ENCODE measurements around the gene CDK5. TPM values are rescaled to one million over a fixed set of nuclear protein-coding genes. Genes with fewer than 3 reads are reported as not detected.

The CDK5 gene
- total and polyA plus RNA-seq, 2 of the 13 experiments (the other 11 are each of a cell fraction or from before 2014, with no cell fraction given), result 16.4 to 21.3 TPM

GRCh38 chr7:151060113-151060415, 2.4 kb upstream of the CDK5 start (continued):
- no peak for TF ChIP-seq ZNF781 (CRISPR knock-in tag; IDR thresholded peaks at IDR 0.05; ENCODE audit: borderline replicate concordance, not compliant biosample characterization)
- TF ChIP-seq HBP1 (CRISPR knock-in tag; IDR thresholded peaks at IDR 0.05; ENCODE audit: low read depth), result no peak
- no peak for TF ChIP-seq ZNF275 (CRISPR knock-in tag; IDR thresholded peaks at IDR 0.05; ENCODE audit: borderline replicate concordance)
- TF ChIP-seq ZNF879 (CRISPR knock-in tag; IDR thresholded peaks at IDR 0.05), result no peak
- TF ChIP-seq ZNF543 (CRISPR knock-in tag; IDR thresholded peaks at IDR 0.05), result no peak
- TF ChIP-seq ZNF234 (CRISPR knock-in tag; conservative IDR thresholded peaks at IDR 0.05), result no peak
- TF ChIP-seq ZGPAT (CRISPR knock-in tag; IDR thresholded peaks at IDR 0.05), result no peak
- TF ChIP-seq RBM22 (optimal IDR thresholded peaks at IDR 0.05; ENCODE audit: low read length), result no peak
- 0 out of 2 replicates have a peak, but pooled peaks have one; percentile 44 for TF ChIP-seq HNF1B (CRISPR knock-in tag; IDR thresholded peaks at IDR 0.05)
- peak in 1 of 2 experiments; percentile 23; a peak in 1 of 4 replicates for TF ChIP-seq HMGXB4 (CRISPR knock-in tag; IDR thresholded peaks at IDR 0.05; ENCODE audit: borderline replicate concordance in 1 of 2, low read depth in 1 of 2)
- TF ChIP-seq BRD4 (CRISPR knock-in tag; IDR thresholded peaks at IDR 0.05), result no peak
- TF ChIP-seq PATZ1 (CRISPR knock-in tag; IDR thresholded peaks at IDR 0.05), result no peak; the same call in 1 of the 2 replicates
- TF ChIP-seq CERS6 (CRISPR knock-in tag; IDR thresholded peaks at IDR 0.05), result no peak
- TF ChIP-seq ATF7-NPFF (CRISPR knock-in tag; IDR thresholded peaks at IDR 0.05; ENCODE audit: low read depth), result 0 out of 2 replicates have a peak, but pooled peaks have one; percentile 0
- TF ChIP-seq ZNF501 (CRISPR knock-in tag; IDR thresholded peaks at IDR 0.05), result 0 out of 2 replicates have a peak, but pooled peaks have one; percentile 53

Data from HepG2 (cell line).